H9 (cell line): ENCODE data around the gene NFYC. TPM values are rescaled to one million over a fixed set of nuclear protein-coding genes. Genes with fewer than 3 reads are reported as not detected.

Source experiments
- DNase-seq: peaks from one replicate; pipeline ENCODE4 v3.0.0-alpha.2; 2017
- H2AFZ ChIP-seq: one replicate; pipeline ENCODE4 v1.6.1; 2013; ENCODE audit warnings: mild to moderate bottlenecking, low read length, control low read depth, moderate library complexity
- H2AK5ac ChIP-seq: 2 replicates; pipeline ENCODE4 v1.6.1; 2013; ENCODE audit warnings: low read length, control low read depth, mixed read lengths; ENCODE audit not compliant: insufficient read length
- H2BK120ac ChIP-seq: one replicate; pipeline ENCODE4 v1.6.1; 2013; ENCODE audit warnings: low read depth, mild to moderate bottlenecking, low read length, control low read depth, inconsistent platforms; ENCODE audit not compliant: poor library complexity, severe bottlenecking
- H2BK12ac ChIP-seq: 2 replicates; pipeline ENCODE4 v1.6.1; 2013; ENCODE audit warnings: low read length, control low read depth, mixed read lengths, low read depth; ENCODE audit not compliant: insufficient read length
- H2BK15ac ChIP-seq: 2 replicates; pipeline ENCODE4 v1.6.1; 2013; ENCODE audit warnings: low read depth, low read length, control low read depth
- H2BK20ac ChIP-seq: one replicate; pipeline ENCODE4 v1.6.1; 2013; ENCODE audit warnings: low read depth, mild to moderate bottlenecking, low read length, control low read depth, inconsistent platforms; ENCODE audit not compliant: poor library complexity, severe bottlenecking
- H2BK5ac ChIP-seq: 2 replicates; pipeline ENCODE4 v1.6.1; 2013; ENCODE audit warnings: low read length, control low read depth, mixed read lengths; ENCODE audit not compliant: insufficient read length
- H3K14ac ChIP-seq: 2 replicates; pipeline ENCODE4 v1.6.1; 2013; ENCODE audit warnings: low read length, control low read depth; ENCODE audit not compliant: insufficient read depth
- H3K18ac ChIP-seq: 2 replicates; pipeline ENCODE4 v1.6.1; 2013; ENCODE audit warnings: low read depth, mild to moderate bottlenecking, mixed read lengths, low read length, control low read depth; ENCODE audit not compliant: insufficient read length
- H3K23ac ChIP-seq: 2 replicates; pipeline ENCODE4 v1.6.1; 2013; ENCODE audit warnings: low read length, control low read depth, mixed read lengths, low read depth; ENCODE audit not compliant: insufficient read length
- H3K23me2 ChIP-seq: 2 replicates; pipeline ENCODE4 v1.6.1; 2013; ENCODE audit warnings: low read depth, mild to moderate bottlenecking, mixed read lengths, low read length, control low read depth; ENCODE audit not compliant: insufficient read length, poor library complexity, severe bottlenecking
- H3K27ac ChIP-seq: 2 replicates; pipeline ENCODE4 v1.5.1; 2013; ENCODE audit warnings: low read length, control low read depth, mixed read lengths, low read depth; ENCODE audit not compliant: insufficient read length
- H3K27me3 ChIP-seq: 2 replicates; pipeline ENCODE4 v1.6.1; 2013; ENCODE audit warnings: low read length, control low read depth, inconsistent platforms; ENCODE audit not compliant: insufficient read depth
- H3K4ac ChIP-seq: 2 replicates; pipeline ENCODE4 v1.6.1; 2013; ENCODE audit warnings: low read depth, mild to moderate bottlenecking, control low read depth, inconsistent platforms, low read length, moderate library complexity
- H3K4me1 ChIP-seq: 2 replicates; pipeline ENCODE4 v1.6.1; 2013; ENCODE audit warnings: low read length, control low read depth, inconsistent platforms; ENCODE audit not compliant: insufficient read depth
- H3K4me2 ChIP-seq: 2 replicates; pipeline ENCODE4 v1.6.1; 2013; ENCODE audit warnings: low read length, control low read depth, mixed read lengths; ENCODE audit not compliant: insufficient read length, insufficient read depth
- H3K56ac ChIP-seq: 2 replicates; pipeline ENCODE4 v1.6.1; 2013; ENCODE audit warnings: low read depth, mild to moderate bottlenecking, mixed read lengths, low read length, control low read depth; ENCODE audit not compliant: insufficient read length
- H3K79me1 ChIP-seq: 2 replicates; pipeline ENCODE4 v1.6.1; 2013; ENCODE audit warnings: low read depth, mild to moderate bottlenecking, moderate library complexity, low read length, control low read depth, inconsistent platforms; ENCODE audit not compliant: insufficient read depth, poor library complexity, severe bottlenecking
- H3K79me2 ChIP-seq: 2 replicates; pipeline ENCODE4 v1.6.1; 2013; ENCODE audit warnings: low read length, control low read depth, inconsistent platforms; ENCODE audit not compliant: insufficient read depth
- H3K9ac ChIP-seq: 2 replicates; pipeline ENCODE4 v1.6.1; 2013; ENCODE audit warnings: low read length, control low read depth, mixed read lengths; ENCODE audit not compliant: insufficient read length; ENCODE audit errors: extremely low read depth
- H3K9me3 ChIP-seq: one replicate; pipeline ENCODE4 v1.6.1; 2013; ENCODE audit warnings: low read depth, low read length, inconsistent platforms; ENCODE audit not compliant: control insufficient read depth
- H3T11ph ChIP-seq: one replicate; pipeline ENCODE4 v1.6.1; 2013; ENCODE audit warnings: mild to moderate bottlenecking, low read length, control low read depth, inconsistent platforms
- H4K20me1 ChIP-seq: one replicate; pipeline ENCODE4 v1.6.1; 2013; ENCODE audit not compliant: control insufficient read depth, insufficient read length, insufficient read depth
- H4K5ac ChIP-seq: 2 replicates; pipeline ENCODE4 v1.6.1; 2013; ENCODE audit warnings: low read depth, mild to moderate bottlenecking, mixed read lengths, low read length, control low read depth; ENCODE audit not compliant: insufficient read length
- H4K8ac ChIP-seq: replicated peaks from 2 replicates; pipeline ENCODE4 v1.6.1; 2013; ENCODE audit warnings: low read length, control low read depth, mixed read lengths, low read depth; ENCODE audit not compliant: insufficient read length
- H4K91ac ChIP-seq: 2 replicates; pipeline ENCODE4 v1.6.1; 2013; ENCODE audit warnings: low read depth, mild to moderate bottlenecking, moderate library complexity, mixed read lengths, low read length, control low read depth; ENCODE audit not compliant: insufficient read length
- H3K27ac Mint-ChIP-seq, 3 experiments: 2 replicates in 2 of 3; 3 replicates in 1 of 3; pipeline ENCODE4 v1.8.0; 2020 to 2021; ENCODE audit warnings: mixed read lengths in 3 of 3, mild to moderate bottlenecking in 1 of 3, moderate library complexity in 1 of 3
- H3K27me3 Mint-ChIP-seq: 2 replicates; pipeline ENCODE4 v1.8.0; 2021; ENCODE audit warnings: low read depth, mild to moderate bottlenecking, moderate library complexity, mixed read lengths
- H3K36me3 Mint-ChIP-seq, 3 experiments: 2 replicates in 2 of 3; 3 replicates in 1 of 3; pipeline ENCODE4 v1.8.0; 2020 to 2021; ENCODE audit warnings: low read depth in 3 of 3, mixed read lengths in 3 of 3; ENCODE audit not compliant: insufficient read depth in 1 of 3
- H3K4me1 Mint-ChIP-seq, 2 experiments: 2 replicates each; pipeline ENCODE4 v1.8.0; 2020; ENCODE audit warnings: mixed read lengths in 2 of 2
- H3K4me3 Mint-ChIP-seq, 2 experiments: 2 replicates in 1 of 2; 3 replicates in 1 of 2; pipeline ENCODE4 v1.8.0; 2020 to 2021; ENCODE audit warnings: mild to moderate bottlenecking in 2 of 2, mixed read lengths in 2 of 2, moderate library complexity in 1 of 2
- H3K9me3 Mint-ChIP-seq, 2 experiments: 2 replicates in 1 of 2; 3 replicates in 1 of 2; pipeline ENCODE4 v1.8.0; 2020; ENCODE audit warnings: mild to moderate bottlenecking in 2 of 2, mixed read lengths in 2 of 2, moderate library complexity in 1 of 2
- CTCF ChIP-seq: fragments of 200-600 bp; sonication (generic); conservative IDR thresholded peaks from 3 replicates; pipeline ENCODE4 v1.8.0; 2021; ENCODE audit warnings: antibody characterized with exemption, mild to moderate bottlenecking
- WGBS: extraction: QIAGEN DNeasy Blood & Tissue Kit; methylation state at CpG from one replicate; pipeline ENCODE4 v1.1.7; 2013; ENCODE audit warnings: missing lambda C conversion rate, low lambda C conversion rate, mixed read lengths; ENCODE audit not compliant: insufficient read length; ENCODE audit errors: extremely low coverage; 5-methylcytosine and 5-hydroxymethylcytosine counted together
- total RNA-seq: library from RNA; stranded (reverse); gene quantifications from 2 replicates; pipeline ENCODE4 v1.2.1, GENCODE V29; 2021

The NFYC gene
- total RNA-seq, 1 experiment from 2014 or later = 54.7 TPM

GRCh38 chr1:40709802-40710278 is 18.3 kb downstream of the NFYC start:
- Histone ChIP-seq H4K8ac (no peak overlapping the region), H3K79me2 (peaks cover 23% of the 10 kb centered on the region; the same call in 1 of the 2 replicates)
- no CpG with 5 or more reads among the region's 3 CpGs for WGBS

More at GRCh38 chr1:40709802-40710278, 18.3 kb downstream of the NFYC start:
- H3K36me3 Mint-ChIP-seq = peaks cover 2 to 11% (median 11%) of the 10 kb centered on the region in 3 experiments; a peak in 6 of 7 replicates
- Histone ChIP-seq H4K91ac (no peak overlapping the region), H3K27me3 (no peaks in the 10 kb centered on the region), H2BK5ac (no peak overlapping the region), H2BK20ac (no peak overlapping the region), H3T11ph (no peak overlapping the region), H2BK15ac (no peak overlapping the region), H2AFZ (no peak overlapping the region), H3K27ac (peak overlapping the region; percentile 75), H2AK5ac (no peak overlapping the region), H3K4me1 (peaks cover 6% of the 10 kb centered on the region), H3K23ac (no peak overlapping the region), H4K20me1 (no peaks in the 10 kb centered on the region), H3K56ac (no peak overlapping the region), H4K5ac (peak overlapping the region; percentile 10), H3K4me2 (peak overlapping the region; percentile 70), H2BK120ac (no peak overlapping the region), H3K23me2 (peaks cover 5% of the 10 kb centered on the region), H3K79me1 (peaks cover 4% of the 10 kb centered on the region), H3K4ac (no peak overlapping the region), H3K9ac (peak overlapping the region; percentile 78), H2BK12ac (no peak overlapping the region), H3K18ac (no peak overlapping the region), H3K9me3 (no peaks in the 10 kb centered on the region), H3K14ac (no peak overlapping the region)
- no peak for DNase-seq
- peak overlapping the region; percentile 93 to 94 for H3K4me3 Mint-ChIP-seq
- H3K27ac Mint-ChIP-seq = peak overlapping the region; percentile 99 to 100 (median 100); a peak in 6 of 7 replicates
- peaks cover 35 to 38% of the 10 kb centered on the region in 2 experiments for H3K4me1 Mint-ChIP-seq
- no peak for TF ChIP-seq CTCF
- no peaks in the 10 kb centered on the region for H3K27me3 Mint-ChIP-seq
- no peaks in the 10 kb centered on the region for H3K9me3 Mint-ChIP-seq
